Suppressor macrophage (primary cell): ENCODE data around the gene ABCB11.
A peak's percentile ranks its signal among the peaks of the same experiment; 100 is the strongest.
"Not testable (repeated sequence)": the region's sequence is repeated elsewhere in the genome, so short reads cannot be mapped to it uniquely, and the experiment has no call there.

Experiments
- DNase-seq, 4 experiments: peaks; one replicate each; pipeline ENCODE4 v3.0.0-alpha.2; 2020 to 2022
- total RNA-seq, 17 experiments: gene quantifications; one replicate each; lab custom pipeline; 2026; ENCODE audit warnings: mixed read lengths in 6 of 17, inconsistent platforms in 3 of 17; lab: John Stamatoyannopoulos, UW

The ABCB11 gene
- 0 to 3.9 (median 0.12) reads per million in 17 experiments for total RNA-seq

- no peak for DNase-seq
These were observed at the start of gene ABCB11 for GRCh38 chr2:169031202-169031601. ABCB11 (minus strand) TSS chr2:169031324; CDS start chr2:169018125, 13,199 bp downstream.

DNA sequence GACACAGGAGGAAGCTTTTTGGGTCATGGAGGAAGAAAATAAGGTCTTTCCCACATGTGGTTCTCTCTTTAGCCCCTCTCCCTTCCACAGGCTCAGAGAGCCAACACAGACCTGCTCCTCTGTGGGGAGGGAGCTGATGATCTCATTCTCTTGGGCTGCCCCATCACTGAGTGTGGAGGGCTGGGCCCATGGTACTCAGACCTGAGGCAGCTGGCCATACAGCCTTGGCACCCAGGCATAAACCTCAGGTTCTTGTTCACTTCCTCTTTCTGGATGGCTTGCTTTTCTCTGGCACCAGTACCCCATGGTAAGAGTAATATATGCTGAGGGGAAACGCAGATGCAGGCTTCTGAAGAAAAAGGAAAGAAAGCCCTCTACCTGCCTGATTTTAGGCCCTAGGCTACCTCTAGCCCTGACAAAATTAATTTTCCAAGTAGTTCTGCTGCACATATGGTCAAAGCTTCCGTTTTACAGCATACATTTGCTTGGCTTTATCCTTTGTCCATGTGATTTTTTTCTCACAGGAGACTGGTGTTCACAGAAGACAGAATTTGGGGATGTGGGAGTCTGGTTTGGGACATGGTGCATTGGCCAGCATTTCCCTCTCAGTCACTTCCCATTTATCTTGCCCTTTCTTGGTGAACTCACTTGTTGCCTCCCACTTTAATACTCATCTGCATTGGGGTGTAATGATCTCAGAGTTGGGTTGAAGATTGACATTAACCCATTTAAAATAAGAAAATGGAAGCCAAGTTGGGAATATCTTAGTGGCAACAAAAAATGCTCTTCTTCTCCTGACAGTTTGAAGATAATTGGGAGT is 49.3 kb upstream of the ABCB11 start:
- peak; percentile 62 to 84 (median 78) for DNase-seq

- DNase-seq, result no peak
These were observed 46.6 kb upstream of the ABCB11 start for GRCh38 chr2:169077674-169078240.

GRCh38 chr2:169073963-169074751 is 43.0 kb upstream of the ABCB11 start:
- DNase-seq, result no peak

- no peak for DNase-seq
These were observed 42.3 kb upstream of the ABCB11 start for GRCh38 chr2:169073211-169073962.

GRCh38 chr2:169072163-169072925 is 41.2 kb upstream of the ABCB11 start:
- peak; percentile 72 to 92 (median 84) for DNase-seq

- peak; percentile 14 to 63 (median 57) for DNase-seq
These were observed 40.3 kb upstream of the ABCB11 start for GRCh38 chr2:169071455-169071854.

GRCh38 chr2:169069833-169070232 is 38.7 kb upstream of the ABCB11 start:
- peak in 1 of 4 experiments; percentile 5 for DNase-seq

DNA sequence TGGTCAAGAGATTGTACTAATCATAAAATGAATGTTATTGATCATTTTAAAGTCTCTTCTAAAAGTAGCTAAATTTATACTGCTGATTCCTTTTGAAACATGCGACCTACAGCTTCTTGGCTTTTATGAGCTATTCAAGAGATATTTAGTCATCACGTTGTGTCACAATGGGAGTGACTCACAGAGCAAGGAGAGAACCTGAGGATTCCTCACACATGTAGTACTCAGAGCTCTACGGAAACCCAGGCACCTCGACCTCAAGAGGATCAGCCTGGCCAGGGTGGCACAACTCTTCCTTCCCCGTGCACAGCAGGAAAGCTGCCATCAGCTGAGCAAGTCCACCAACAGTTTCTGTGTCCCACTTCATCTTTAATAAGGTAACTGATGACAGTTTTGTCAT is 38.2 kb upstream of the ABCB11 start, which contains the start of gene DHRS9:
TSS of gene DHRS9 (plus strand) at position 223 of the 400 bp plus-strand sequence. CDS start 12,019 bp downstream, outside the sequence.
- DNase-seq, result peak; percentile 83 to 95 (median 87)

DNA sequence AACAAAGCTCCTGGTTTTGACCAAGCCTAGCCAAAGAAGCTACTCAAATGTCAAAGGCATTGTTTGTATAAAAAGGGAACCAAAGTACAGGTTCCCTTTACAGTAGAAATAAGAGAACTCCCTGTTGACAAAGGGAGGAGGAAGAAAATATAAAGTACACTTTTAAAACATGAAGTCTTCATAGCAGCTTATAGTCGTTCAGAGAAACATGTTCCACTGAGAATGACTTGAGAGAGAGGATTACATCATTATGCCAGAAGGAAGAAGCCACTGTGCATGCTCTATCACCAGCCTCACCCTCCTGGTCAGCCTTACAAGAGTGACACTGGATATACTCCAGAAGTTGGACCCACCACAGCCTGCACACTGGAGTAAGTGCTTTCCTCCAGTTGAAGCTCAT is 35.8 kb upstream of the ABCB11 start:
- peak; percentile 11 to 75 (median 58) for DNase-seq

DNA sequence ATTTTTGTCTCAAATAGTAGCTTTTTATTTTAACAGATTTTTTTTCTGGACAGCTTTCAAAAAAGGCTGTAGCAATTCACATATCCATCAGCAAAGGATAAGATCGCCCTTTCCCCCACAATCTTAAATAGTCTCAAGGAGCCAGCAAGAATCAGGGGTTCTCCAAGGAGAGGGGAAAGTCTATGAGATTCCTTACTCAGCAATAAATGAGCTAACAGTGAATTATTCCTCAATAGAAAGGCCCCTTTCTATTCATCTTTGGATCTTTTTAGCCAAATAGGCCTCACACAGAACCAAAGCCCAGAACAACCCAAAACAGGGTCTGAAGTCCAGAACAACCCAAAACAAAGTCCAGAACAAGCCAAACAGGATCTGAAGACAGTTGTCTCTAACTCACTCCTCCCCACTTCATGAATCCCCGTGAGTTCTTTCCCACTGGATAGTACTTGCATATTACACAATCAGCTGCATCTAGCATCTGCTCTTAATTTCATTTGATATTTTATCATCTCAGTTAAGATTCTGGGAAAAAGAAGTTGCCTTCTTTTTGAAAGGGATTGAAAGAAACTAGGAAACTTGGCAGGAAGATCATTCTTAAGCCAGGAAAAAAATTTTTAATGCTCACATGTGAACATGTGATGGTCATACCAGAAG is 34.9 kb upstream of the ABCB11 start:
- DNase-seq, result no peak

GRCh38 chr2:169065422-169065821 is 34.3 kb upstream of the ABCB11 start:
- no peak for DNase-seq

GRCh38 chr2:169064199-169064598 is 33.1 kb upstream of the ABCB11 start:
- DNase-seq, result not testable (repeated sequence)

GRCh38 chr2:169054575-169054974 is 23.5 kb upstream of the ABCB11 start:
- not testable (repeated sequence) for DNase-seq

DNA sequence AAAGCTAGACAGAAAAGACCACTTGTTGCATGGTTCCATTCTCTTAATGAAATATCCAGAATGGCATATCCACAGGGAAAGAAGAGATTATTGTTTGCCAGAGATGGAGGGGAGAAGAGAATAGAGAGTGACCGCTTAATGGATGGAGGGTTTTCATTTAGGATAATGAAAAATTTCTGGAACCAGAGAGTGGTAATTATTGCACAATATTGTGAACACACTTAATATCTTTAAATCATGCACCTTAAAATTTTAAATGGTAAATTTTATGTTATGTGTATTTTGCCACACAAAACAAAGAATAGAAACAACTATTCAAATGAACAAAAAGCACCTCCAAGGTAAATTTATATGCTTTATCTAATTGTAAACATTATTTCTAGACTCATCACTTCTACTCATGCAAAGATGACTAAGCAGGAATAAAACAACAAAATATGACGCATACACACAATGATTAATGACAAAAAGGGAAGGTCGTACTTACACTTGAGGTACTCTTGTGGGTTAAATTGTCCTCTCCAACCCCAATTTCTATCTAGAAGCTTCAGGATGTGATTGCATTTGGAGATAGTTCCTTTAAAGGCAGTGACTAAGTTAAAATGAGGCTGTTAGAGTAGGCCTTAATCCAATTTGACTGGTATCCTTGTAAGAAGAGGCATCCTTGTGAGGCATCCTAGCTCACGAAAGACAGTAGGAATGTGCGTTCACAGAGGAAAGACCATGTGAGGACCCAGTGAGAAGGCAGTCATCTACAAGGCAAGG is 19.5 kb upstream of the ABCB11 start:
- peak; percentile 28 to 88 (median 58) for DNase-seq

- no peak for DNase-seq
These were observed 18.0 kb upstream of the ABCB11 start for GRCh38 chr2:169049142-169049541.

DNA sequence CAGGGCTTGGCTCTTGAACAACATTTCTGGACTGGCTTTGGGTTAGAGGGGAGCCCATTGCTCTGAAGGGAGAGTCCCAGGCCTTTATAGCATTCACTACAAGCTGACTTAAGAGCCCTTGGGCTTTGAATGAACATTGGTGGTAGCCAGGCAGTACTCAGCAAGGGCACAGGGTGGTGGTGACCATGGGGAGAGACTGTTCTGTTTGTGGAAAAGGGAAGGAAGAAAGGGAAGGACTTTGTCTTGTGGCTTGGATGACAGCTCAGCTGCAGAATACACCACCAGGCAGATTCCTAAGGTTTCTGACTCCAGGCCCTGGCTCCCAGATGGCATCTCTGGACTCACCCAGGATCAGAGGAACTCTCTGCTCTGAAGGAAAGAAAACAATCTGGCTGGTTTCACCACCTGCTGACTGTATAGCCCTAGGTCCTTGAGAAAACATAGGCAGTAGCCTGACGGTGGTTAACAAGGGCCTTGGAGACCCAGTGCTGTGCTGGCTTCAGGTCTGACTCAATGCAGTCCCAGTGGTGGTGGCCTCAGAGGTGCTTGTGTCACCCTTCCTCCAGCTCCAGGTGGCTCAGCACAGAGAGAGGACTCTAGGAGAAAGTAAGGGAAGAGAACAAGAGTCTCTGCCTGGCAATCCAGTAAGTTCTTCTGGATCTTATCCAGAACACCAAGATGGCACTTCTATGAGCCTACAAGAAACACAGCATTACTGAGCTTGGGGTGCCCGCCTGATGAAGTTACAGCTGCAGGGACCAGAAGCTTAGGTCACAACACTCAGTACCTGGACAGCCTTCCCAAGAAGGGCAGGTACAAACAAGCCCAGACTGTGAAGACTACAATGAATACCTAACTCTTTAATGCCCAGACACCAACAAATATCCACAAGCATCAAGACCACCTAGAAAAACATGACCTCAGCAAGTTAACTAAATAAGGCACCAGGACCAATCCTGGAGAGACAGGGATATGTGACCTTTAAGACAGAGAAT is 16.4 kb upstream of the ABCB11 start:
- peak; percentile 53 to 77 (median 75) for DNase-seq

DNA sequence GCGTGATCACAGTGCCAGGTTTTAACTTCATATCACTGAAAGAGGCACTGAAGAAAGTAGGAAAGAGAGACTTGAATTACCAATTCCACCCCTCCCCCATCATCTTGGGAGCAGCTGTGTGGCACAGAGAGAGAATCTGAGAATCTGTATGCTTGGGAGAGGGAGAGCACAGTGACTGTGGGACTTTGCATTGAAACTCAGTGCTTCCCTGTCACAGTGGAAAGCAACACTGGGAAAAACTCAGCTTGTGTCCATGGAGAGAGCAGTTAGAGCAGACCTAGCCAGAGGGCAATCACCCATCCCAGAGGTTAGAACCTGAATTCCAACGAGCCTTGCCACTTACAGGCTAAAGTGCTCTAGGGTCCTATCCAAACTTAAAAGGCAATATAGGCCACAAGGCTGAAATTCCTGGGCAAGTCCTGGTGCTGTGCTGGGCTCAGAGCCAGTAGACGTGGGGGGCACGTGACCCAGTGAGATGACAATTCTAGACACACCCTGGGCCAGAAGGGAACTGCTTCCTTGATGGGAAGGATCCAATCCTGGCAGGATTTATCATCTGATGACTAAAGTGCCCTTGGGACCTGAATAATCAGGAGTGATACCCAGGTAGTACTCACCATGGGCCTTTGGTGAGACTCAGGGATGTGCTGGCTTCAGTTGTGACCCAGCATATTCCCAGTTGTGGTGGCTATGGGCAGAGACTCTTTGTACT is 15.5 kb upstream of the ABCB11 start:
- no peak for DNase-seq
